HG02798 (cell line): ENCODE data around the gene C1QL4.
"Not testable (repeated sequence)": the region's sequence is repeated elsewhere in the genome, so short reads cannot be mapped to it uniquely, and the experiment has no call there.

Experiments
- ATAC-seq: cut with Tn5 transposase; IDR thresholded peaks from one replicate; pipeline ENCODE4 v1.9.1; 2021; ENCODE audit warnings: mild to moderate bottlenecking; ENCODE audit not compliant: unreplicated experiment, poor library complexity

C1QL4 gene

GRCh38 chr12:49336645-49337584 lies at the start of gene C1QL4:
Gene C1QL4 (minus strand): TSS chr12:49337188. CDS start chr12:49336477, 711 bp downstream.
- ATAC-seq: peak; percentile 77

GRCh38 chr12:49380184-49380583 lies 43.2 kb upstream of the C1QL4 start:
- ATAC-seq: not testable (repeated sequence)

- ATAC-seq: no peak
Measured at GRCh38 chr12:49377386-49377785, 40.4 kb upstream of the C1QL4 start.

GRCh38 chr12:49375406-49375805 lies 38.4 kb upstream of the C1QL4 start:
- ATAC-seq: no peak

- no peak for ATAC-seq
Measured at GRCh38 chr12:49370539-49370938, 33.6 kb upstream of the C1QL4 start.

GRCh38 chr12:49369411-49370145 lies 32.6 kb upstream of the C1QL4 start:
- ATAC-seq: peak; percentile 51

- no peak for ATAC-seq
Measured at GRCh38 chr12:49368240-49368600, 31.2 kb upstream of the C1QL4 start.

- ATAC-seq: peak; percentile 3
Measured at GRCh38 chr12:49367381-49368239, 30.6 kb upstream of the C1QL4 start, which contains the start of gene SPATS2. Gene SPATS2 (plus strand): TSS chr12:49367462. CDS start chr12:49461013, 93,551 bp downstream.

- ATAC-seq: peak; percentile 78
Measured at GRCh38 chr12:49366652-49367380, 29.8 kb upstream of the C1QL4 start.

- no peak for ATAC-seq
Measured at GRCh38 chr12:49366096-49366651, 29.2 kb upstream of the C1QL4 start.

- ATAC-seq: no peak
Measured at GRCh38 chr12:49365542-49365941, 28.6 kb upstream of the C1QL4 start.

GRCh38 chr12:49364989-49365388 lies 28.0 kb upstream of the C1QL4 start:
- ATAC-seq: no peak

GRCh38 chr12:49362077-49362476 lies 25.1 kb upstream of the C1QL4 start:
- ATAC-seq: no peak

GRCh38 chr12:49359671-49360070 lies 22.7 kb upstream of the C1QL4 start:
- ATAC-seq: no peak

GRCh38 chr12:49358483-49359141 lies 21.6 kb upstream of the C1QL4 start:
- ATAC-seq: no peak

- no peak for ATAC-seq
Measured at GRCh38 chr12:49357103-49357678, 20.2 kb upstream of the C1QL4 start.

- no peak for ATAC-seq
Measured at GRCh38 chr12:49355913-49356312, 18.9 kb upstream of the C1QL4 start.

GRCh38 chr12:49352351-49352750 lies 15.4 kb upstream of the C1QL4 start:
- ATAC-seq: no peak
